GM18909 (cell line): ENCODE measurements around the gene SBF2.
A peak's percentile ranks its signal among the peaks of the same experiment; 100 is the strongest.

ENCODE experiments used
- ATAC-seq: cut with Tn5 transposase; IDR thresholded peaks from one replicate; pipeline ENCODE4 v1.9.1; 2021; ENCODE audit warnings: mild to moderate bottlenecking; ENCODE audit not compliant: unreplicated experiment, poor library complexity

The SBF2 gene

DNA sequence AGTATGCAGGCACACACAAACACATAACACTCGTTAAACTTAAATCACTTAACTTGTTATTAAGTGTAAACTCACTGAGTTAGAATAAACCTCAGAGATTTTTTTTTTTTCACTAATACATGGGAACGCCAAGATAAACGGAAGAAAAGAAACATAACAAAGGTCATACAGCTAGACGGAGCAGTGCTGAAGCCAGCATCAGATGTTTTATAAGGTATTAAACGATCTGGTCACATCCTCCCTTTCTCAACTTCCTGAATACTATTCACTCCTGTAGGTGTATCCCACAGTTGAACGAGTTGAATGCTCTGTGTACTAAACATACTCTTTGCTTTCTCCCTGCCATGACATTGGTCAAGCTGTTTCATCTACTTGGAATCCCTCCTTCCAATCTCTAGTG lies 418.2 kb downstream of the SBF2 start:
- ATAC-seq, result no peak

DNA sequence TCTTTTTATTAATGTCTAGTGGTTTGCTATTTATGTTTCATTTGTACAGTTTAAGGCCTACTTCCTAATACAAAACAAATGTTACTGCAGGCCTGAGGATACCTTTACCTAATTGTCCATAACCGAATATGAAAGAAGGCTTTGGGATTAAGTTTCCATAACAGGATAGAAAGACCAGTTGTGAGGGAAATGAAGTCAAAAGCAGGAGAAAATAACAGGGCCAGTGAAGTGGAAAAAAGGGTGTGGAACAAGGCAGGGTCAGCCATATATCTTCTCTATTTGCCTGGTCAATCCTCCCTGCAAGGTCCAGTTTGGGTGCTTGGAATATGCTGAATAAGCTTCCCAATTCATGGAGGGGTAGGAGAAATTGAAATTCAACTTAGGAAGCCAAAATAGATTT lies 418.6 kb downstream of the SBF2 start:
- no peak for ATAC-seq

DNA sequence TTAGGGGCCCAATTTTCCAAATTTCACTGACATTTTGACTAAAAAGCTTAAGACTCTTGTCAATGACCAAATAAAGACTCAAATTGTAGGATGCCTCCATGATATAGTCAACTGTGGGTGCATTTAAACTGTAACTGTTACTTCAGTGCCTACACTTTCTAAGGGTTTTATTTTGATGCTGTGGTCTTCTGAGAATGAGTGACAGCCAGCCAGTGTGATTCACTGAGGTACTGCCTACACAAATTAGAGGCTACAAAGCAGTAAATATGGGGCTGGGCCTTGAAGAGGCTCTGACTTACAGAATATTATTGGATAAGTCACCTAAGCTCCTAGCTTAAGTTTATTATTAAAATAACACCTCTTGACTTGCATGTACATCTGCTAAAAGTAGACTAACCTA lies 419.6 kb downstream of the SBF2 start:
- ATAC-seq, result no peak

DNA sequence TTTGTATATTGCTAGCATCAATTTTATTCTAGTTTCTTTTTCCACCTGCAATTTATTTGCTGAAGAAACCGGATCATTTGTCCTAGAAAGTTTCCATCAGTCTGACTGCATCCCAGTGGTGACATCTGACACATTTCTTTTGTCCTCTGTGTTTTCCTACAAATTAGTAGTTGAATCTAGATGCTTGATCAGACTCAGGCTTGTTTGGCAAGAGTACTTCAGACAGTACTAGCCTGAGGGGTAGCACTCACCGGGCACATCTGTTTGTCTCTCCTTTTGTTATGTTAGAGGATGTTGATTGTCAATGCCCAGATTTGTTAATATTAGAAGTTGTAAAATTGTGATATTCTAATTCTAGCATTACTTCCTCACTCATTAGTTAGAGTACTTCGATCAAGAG lies 425.4 kb downstream of the SBF2 start:
- no peak for ATAC-seq

DNA sequence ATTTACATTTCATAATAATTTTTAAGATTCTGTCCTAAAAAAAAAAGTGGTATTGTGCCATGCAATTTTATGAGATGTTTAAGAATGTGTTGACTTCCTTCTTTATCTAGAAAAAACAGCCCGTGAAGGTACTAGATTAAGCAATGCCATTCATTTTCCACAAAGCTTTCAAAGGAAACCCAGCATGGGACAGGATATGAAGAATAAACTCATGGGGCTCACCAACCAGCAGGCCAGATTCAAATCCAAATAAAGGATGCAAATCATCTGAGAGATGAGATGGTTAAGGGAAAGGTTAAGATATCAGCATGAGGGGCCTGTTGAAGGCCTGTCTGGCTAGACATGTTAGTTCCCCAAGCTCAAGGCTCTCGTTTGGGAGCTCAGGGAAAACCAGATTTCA lies 431.0 kb downstream of the SBF2 start:
- no peak for ATAC-seq

DNA sequence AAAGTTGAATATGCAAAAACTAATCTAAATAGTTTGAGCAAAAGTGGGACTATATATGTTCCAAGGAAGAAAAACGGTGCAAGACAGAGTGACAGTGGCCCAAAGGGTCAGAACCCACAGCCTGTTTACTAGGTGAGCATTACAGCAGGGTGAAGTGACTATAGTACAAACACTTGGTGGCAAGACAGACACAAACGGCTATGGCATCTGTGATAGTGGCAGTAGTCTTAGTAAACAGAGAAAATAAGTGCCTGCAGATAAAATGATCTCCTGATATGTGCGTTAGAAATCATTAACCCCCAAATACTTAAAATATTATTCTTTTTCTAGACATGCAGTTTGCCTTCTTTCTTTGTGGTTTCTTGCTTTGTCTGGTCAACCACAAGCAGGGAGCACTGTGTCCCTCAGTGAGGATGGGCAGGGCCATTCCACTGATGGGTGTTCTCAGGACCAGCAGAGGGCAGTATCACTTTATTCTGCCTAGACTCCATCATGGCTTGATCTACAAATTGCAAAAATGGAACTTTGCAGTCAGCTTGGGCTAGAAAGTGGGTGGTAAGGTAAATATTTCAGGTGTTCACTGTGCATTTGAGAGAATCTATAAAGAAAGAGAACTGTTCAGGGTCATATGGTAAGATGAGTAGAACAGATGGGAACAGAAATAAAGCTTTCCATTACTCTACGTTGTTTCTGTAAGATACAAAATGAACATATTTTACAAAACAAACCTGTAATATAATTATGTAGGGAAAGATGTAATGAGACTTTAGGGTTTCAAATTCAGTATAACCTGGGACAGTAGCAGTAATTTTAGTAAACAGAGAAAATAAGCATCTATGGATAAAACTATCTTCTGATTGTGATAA lies 431.9 kb downstream of the SBF2 start:
- ATAC-seq, result peak; percentile 95

DNA sequence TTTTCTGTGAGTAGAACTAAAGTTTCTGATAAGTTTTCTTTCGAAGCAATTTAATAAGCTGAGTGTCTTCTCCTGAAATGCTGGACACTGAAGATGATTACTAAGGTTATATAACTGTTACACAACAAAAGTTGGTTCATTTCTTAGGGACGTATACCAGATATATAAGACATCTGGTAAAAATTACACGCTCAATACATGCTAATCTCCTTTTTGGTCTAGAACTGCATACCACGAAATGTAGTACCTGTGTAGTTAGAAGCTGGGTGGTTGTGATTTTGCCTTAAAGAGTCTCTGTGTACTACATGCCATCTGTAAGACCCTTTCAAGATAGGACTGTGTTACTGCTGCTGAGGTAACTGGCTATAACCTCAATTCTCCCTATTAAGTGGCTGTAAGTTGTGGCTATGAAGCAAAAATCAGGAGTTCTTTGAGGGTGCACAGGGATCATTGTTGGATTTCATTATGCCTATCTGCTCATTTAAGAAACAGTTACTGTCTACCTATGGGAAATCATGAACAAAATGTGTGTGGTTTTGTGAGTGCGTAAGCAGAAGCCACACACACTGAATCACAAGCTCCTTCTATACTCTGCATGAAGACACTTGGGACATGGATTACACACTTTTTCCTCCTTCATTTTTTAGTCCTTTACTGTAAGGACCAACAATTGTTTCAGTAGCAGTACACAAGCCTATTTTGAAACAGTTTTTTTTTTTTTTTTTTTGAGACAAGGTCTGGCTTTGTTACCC lies 434.3 kb downstream of the SBF2 start:
- ATAC-seq, result no peak

DNA sequence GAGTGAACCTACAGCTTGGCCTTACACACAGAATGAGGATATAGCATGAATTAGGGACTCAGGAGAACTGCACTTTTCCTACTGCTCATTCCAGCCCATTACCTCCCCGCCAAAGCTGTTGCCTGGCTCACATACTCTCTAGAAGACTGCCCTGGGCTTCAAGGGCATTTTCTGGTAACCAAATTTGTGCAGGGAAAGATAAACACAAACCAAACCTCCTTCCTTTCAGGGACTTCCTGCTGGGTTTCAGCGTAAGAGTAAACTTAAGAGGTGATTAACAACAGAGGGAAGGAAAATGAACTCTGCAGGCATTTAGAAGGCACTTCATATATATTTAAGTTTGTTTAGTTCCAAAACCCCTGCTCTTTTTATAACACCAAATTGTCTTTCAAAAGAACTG lies 435.2 kb downstream of the SBF2 start:
- ATAC-seq, result no peak

DNA sequence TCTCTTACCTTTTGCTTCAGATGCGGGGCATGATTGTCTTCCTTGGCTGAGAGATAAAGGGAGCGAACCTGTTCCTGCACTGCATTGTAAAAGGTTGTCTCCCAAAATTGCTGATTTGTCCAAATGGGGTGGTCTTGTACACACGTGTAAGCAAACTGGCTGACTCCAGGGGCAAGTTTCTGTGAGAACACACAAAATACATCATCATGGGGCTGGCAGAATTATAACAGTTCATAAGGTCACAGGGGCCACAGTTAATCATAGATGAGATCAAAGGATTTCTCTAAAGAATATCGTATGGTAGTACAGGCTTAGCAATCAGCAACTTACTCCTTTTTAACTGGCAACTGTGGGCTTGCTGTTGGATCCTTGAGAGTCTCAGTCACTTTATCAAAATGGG lies 435.8 kb downstream of the SBF2 start:
- no peak for ATAC-seq

DNA sequence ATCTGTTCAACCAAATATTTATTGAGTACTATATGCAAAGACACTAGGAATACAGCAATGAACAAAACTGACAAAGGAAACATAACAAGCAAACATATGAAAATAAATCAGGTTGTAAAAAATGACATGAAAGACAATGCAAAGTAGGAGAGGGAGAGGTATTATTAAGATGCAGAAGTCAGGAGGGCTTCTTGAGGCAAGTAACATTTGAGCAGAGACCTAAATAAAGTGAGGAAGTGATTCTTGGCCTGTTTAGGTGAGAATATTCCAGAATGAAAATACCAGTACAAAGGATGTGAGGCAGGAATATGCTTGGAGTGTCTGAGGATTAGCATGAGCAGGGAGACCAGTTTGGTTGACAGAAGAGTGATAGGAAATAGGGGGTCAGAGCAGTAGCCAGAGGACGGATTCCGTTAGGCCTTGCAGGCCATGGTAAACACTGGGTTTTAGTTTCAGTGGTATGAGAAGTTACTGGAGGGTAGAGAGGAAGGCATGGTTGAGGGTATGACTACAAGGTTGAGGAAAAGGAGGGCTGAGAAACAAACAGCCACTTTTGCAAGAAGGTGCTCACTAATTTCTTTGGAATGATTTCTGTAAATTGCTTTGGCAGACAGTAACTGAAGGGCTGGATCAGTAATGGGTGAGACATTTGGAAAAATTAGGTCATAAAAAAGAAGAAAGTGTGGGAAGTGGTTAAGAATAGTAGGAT lies 438.3 kb downstream of the SBF2 start:
- no peak for ATAC-seq

DNA sequence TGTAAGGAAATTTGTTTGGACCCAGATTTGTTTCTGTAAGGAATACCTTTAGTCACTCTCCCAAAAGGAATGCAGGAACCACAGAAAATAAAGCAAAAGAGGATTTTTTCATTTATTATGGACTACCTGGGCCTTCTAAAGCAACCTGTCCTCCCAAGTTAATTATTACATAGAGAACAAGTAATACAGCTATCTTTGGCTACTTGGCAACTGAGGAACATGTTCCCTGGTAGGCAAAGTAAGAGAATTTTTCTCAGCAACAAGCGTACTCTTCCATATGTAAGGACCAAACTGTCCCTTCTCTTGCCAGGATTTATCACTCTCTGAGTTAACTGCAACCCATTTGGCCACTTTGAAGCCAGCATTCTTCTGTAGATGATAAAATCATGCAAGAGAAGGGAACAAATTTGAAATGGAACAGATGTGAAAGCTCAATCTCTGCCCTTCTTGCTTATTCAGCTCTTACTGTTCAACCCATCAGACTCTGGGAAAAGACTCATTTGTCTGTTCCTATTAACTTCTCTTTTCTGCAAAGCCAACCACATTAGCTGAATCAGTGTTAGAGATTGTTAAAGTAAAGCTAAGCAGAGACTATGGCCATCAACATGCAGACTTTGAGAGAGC lies 440.0 kb downstream of the SBF2 start:
- no peak for ATAC-seq

DNA sequence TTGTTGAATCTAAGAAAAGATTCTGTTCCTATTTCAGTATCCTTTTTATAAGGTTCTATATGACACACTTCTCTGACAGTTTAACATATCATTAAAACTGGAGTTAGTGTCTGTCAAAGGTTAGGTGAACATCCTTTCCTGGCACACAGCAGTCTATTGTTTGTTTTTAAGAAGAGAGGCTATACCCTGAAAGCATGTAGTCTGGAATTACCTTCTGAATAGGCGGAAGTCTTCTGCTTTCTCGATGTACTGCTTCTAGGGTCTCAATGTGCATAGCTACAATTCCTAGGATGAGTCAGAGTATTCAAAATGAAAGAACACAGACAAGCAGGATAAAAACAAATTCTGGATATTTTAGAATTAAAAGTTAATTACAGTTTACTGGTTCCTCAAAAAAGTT lies 441.6 kb downstream of the SBF2 start:
- no peak for ATAC-seq

DNA sequence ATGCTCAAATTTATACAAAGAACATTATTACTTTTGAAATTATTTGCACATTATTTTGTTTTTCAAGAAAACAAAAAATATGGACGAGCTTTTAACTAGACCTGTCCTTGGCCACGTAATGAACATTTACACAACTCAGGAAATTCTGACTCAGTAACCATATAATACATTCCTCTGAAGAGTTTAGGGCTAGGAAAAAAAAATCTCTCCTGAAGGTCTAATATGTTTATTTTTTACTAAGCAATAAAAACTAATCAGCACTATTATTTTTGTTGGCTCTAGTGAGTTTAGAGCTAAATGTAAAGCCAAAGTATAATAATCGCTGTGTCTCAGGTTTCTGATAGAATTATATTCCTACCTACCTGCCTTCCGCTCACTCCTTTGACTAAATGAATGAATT lies 442.7 kb downstream of the SBF2 start:
- no peak for ATAC-seq

DNA sequence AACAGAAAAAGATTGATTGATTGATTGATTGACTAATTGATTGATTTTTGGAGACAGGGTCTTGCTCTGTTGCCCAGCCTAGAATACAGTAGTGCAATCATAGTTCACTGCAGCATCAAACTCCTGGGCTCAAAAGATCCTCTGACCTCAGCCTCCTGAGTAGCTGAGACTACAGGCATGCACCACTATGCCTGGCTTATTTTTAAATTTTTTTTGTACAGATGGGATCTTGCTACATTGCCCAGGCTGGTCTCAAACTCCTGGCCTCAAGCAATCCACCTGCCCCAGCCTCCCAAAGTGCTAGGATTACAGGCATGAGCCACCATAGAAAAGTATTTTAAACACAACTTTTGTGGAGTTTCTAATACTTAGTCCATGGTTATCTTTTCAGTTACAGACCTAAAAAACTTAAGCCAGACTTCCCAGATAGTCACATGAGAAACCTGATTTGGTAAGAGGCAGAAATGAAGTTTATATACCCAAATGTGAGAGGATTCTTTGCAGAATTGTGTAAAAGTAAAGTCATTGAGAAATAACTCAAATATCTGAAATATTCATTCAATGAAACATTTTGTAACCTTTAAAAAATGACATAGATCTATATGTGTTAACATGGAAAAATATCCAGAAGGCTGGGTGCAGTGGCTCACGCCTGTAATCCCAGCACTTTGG lies 443.7 kb downstream of the SBF2 start:
- no peak for ATAC-seq

DNA sequence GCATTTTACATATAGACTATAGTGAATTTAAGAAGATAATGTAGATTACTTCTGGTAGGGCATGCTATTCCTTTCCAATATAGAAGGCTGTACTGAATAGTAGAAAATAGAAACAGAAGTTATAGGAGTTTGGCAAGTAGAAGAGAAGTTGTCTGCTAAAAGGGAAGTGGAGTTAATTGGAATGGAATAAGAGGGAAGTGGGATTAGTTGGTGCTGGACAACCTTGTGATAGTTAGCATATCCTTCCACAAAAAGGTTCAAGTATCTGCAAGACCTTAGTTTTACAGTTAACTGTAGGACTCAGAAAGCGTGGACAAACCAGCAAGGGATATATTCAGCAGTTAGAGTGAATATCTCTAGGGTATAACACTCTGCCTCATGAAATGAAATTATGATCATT lies 444.6 kb downstream of the SBF2 start:
- ATAC-seq, result no peak

DNA sequence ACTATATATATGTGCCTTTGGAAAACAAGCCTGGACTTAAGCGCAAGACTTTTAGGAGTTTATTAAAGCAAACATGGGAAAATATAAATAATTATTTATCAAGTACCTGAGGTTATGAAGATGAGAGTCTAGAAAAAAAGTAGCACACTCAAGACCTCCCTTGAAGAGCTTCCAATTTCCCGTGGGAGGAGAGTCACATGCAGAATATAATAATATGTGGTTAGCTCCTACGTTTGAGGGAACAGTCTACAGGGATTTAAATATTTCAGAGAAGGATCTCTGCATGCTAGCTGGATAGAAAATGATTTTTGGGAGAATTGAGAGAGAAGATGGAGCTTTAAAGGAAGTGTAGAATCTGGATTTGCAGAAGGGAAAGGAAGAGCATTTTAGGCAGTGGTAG lies 446.4 kb downstream of the SBF2 start:
- no peak for ATAC-seq

DNA sequence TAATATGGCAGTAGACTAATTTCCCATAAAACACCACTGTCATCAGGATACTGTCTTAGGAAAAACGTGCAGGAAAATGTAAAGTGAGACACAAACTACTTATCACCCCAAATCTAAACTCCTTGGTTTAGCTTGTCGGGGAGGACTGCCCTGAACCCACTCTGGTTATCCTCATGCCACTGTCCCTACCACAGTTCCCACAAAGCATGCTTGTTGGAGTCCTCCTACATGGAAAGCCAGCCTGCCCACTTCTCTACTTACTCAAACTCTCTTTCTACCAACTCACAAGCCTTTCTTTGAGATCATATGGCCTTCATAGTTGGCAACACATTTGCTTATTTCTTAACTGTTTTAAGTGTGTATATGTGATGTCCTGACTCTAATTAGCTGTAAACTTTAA lies 451.1 kb downstream of the SBF2 start:
- no peak for ATAC-seq

DNA sequence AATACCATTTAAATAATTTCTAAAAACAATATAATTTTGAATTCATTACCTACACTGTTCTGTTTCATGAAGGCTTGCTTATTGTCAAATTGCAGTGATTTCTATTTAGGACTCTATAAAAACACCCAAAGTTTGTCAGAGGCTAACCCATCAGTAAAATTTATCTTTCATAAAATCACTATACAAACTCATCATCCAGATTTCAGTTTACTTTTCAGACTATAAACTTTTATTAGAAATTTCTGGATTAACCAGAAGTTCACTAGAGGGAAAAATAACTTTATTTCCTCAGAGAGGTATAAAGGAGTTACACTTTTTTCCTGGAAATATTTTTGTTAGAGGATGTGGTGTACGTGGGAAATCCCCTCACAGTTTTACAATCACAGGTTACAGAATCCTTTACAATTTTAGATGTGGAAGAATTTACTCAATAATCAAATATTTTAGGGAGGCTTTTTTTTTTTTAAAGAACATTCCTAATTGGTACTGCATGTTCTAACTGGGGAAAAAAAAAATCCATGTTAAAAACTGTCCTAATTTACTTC lies 453.5 kb downstream of the SBF2 start:
- no peak for ATAC-seq

DNA sequence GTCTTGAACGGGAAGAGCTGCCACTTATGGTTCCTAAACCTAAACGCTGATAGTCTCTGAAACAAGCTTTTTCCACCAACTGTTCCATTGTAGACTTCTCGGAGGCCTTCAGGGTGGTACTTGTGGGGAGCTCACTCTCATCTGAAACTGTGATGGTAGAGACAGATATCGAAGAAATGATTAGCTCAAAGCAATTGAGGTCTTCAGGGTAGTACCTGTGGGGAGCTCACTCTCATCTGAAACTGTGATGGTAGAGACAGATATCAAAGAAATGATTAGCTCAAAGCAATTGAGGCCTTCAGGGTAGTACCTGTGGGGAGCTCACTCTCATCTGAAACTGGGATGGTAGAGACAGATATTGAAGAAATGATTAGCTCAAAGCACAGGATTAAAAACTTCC lies 454.5 kb downstream of the SBF2 start:
- ATAC-seq, result peak; percentile 73

DNA sequence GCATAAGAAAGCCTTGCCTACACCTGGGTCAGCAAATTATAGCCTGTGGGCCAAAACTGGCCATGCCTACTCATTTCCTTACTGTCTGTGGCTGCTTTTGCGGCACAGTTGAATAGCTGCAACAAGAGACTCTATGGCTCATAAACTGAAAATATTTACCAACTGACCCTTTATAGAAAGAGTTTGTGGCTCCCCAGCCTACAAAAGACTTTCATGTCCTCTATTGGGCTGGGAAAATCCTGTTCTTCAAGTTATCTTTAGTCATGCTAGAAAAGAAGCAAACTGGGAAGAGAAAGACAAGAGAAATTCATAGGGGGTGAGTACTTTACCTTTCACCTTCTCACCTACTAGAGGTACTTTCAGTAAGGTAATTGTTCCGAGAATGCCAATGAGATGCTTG lies 455.1 kb downstream of the SBF2 start:
- peak; percentile 71 for ATAC-seq
